HK-2 (cell line): ENCODE results near the gene IQGAP1.
"Not testable (repeated sequence)": the region's sequence is repeated elsewhere in the genome, so short reads cannot be mapped to it uniquely, and the experiment has no call there.

Source experiments
- DNase-seq: peaks from one replicate; pipeline ENCODE4 v3.0.0-alpha.2; 2018; ENCODE audit not compliant: unreplicated experiment

The IQGAP1 gene

GRCh38 chr15:90407871-90408317 lies 19.9 kb downstream of the IQGAP1 start:
- no peak for DNase-seq

GRCh38 chr15:90408657-90409056 lies 20.6 kb downstream of the IQGAP1 start:
- no peak for DNase-seq

GRCh38 chr15:90409587-90409986 lies 21.5 kb downstream of the IQGAP1 start:
- not testable (repeated sequence) for DNase-seq

- DNase-seq = not testable (repeated sequence)
These were observed 22.3 kb downstream of the IQGAP1 start for GRCh38 chr15:90410316-90410715.

GRCh38 chr15:90411176-90411575 lies 23.1 kb downstream of the IQGAP1 start:
- no peak for DNase-seq

- DNase-seq = no peak
These were observed 24.5 kb downstream of the IQGAP1 start for GRCh38 chr15:90412356-90413194.

GRCh38 chr15:90413411-90414379 lies 25.7 kb downstream of the IQGAP1 start:
- no peak for DNase-seq

- DNase-seq = peak; percentile 22
These were observed 26.5 kb downstream of the IQGAP1 start for GRCh38 chr15:90414408-90415028.

- not testable (repeated sequence) for DNase-seq
These were observed 28.0 kb downstream of the IQGAP1 start for GRCh38 chr15:90416052-90416451.

- no peak for DNase-seq
These were observed 30.6 kb downstream of the IQGAP1 start for GRCh38 chr15:90418627-90419026.

GRCh38 chr15:90419206-90419605 lies 31.2 kb downstream of the IQGAP1 start:
- DNase-seq = no peak

- DNase-seq = no peak
These were observed 31.8 kb downstream of the IQGAP1 start for GRCh38 chr15:90419738-90420406.

- no peak for DNase-seq
These were observed 32.4 kb downstream of the IQGAP1 start for GRCh38 chr15:90420451-90420850.

GRCh38 chr15:90421527-90421926 lies 33.5 kb downstream of the IQGAP1 start:
- no peak for DNase-seq

- DNase-seq = no peak
These were observed 34.0 kb downstream of the IQGAP1 start for GRCh38 chr15:90422043-90422442.

GRCh38 chr15:90422936-90423335 lies 34.9 kb downstream of the IQGAP1 start:
- no peak for DNase-seq

GRCh38 chr15:90423801-90424319 lies 35.8 kb downstream of the IQGAP1 start:
- no peak for DNase-seq

GRCh38 chr15:90425726-90426346 lies 37.8 kb downstream of the IQGAP1 start:
- no peak for DNase-seq

GRCh38 chr15:90427185-90427584 lies 39.1 kb downstream of the IQGAP1 start:
- no peak for DNase-seq

GRCh38 chr15:90432253-90432652 lies 44.2 kb downstream of the IQGAP1 start:
- DNase-seq = no peak
